Measurements from ENCODE around the gene DOCK7. TPM values are rescaled to one million over a fixed set of nuclear protein-coding genes. Genes with fewer than 3 reads are reported as not detected.

DOCK7 gene
- 59.5 to 63.7 TPM (median 63.6 TPM) in 3 replicates for total RNA-seq

- peak; percentile 38 to 79 for DNase-seq (ENCODE audit: low spot score in 2 of 2, unreplicated experiment in 2 of 2)
Observed at GRCh38 chr1:62687903-62688686, at the start of gene DOCK7. DOCK7 (minus strand) TSS chr1:62688386; CDS start chr1:62688264, 122 bp downstream.

GRCh38 chr1:62735491-62736171 is 47.4 kb upstream of the DOCK7 start:
- DNase-seq (ENCODE audit: low spot score in 2 of 2, unreplicated experiment in 2 of 2), result no peak
- Mint-ChIP-seq H3K4me3 (no peak overlapping the region), H3K27me3 (ENCODE audit: low read depth) (no peaks in the 10 kb centered on the region), H3K36me3 (peaks cover 8% of the 10 kb centered on the region), H3K9me3 (peaks cover 12% of the 10 kb centered on the region), H3K27ac (peak overlapping the region; percentile 43), H3K4me1 (peaks cover 8% of the 10 kb centered on the region)
- no peak for TF ChIP-seq CTCF (IDR thresholded peaks at IDR 0.05; ENCODE audit: unreplicated experiment)

More at GRCh38 chr1:62687903-62688686, at the start of gene DOCK7:
- no peak for TF ChIP-seq CTCF (IDR thresholded peaks at IDR 0.05; ENCODE audit: unreplicated experiment)
- Mint-ChIP-seq H3K36me3 (no peaks in the 10 kb centered on the region), H3K9me3 (no peaks in the 10 kb centered on the region), H3K4me1 (peaks cover 48% of the 10 kb centered on the region), H3K4me3 (peak within 1 kb of the TSS; percentile 98), H3K27ac (peak within 1 kb of the TSS; percentile 98), H3K27me3 (ENCODE audit: low read depth) (no peaks in the 10 kb centered on the region)

- Mint-ChIP-seq H3K27me3 (ENCODE audit: low read depth) (no peaks in the 10 kb centered on the region), H3K36me3 (peaks cover 2% of the 10 kb centered on the region), H3K9me3 (no peaks in the 10 kb centered on the region), H3K4me1 (peaks cover 20% of the 10 kb centered on the region), H3K27ac (no peak overlapping the region), H3K4me3 (no peak overlapping the region)
- TF ChIP-seq CTCF (IDR thresholded peaks at IDR 0.05; ENCODE audit: unreplicated experiment), result no peak
- no peak for DNase-seq (ENCODE audit: low spot score in 2 of 2, unreplicated experiment in 2 of 2)
Observed at GRCh38 chr1:62732331-62732730, 44.1 kb upstream of the DOCK7 start.

DNA sequence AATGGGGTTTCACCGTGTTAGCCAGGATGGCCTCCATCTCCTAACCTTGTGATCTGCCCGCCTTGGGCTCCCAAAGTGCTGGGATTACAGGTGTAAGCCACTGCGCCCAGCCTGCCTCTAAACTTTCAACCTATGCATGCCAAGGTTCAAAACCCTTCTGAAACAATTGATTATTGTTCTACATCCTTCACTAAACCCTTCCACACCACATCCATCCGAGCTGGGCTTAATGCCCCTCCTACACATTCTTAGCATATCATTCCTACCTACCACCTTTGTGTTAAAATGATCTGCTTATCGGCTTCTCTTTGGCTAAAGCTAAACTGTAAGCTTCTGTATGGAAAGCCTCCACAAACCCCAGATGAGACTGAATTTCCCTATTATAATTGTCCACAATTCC is 40.8 kb upstream of the DOCK7 start:
- Mint-ChIP-seq H3K9me3 (no peaks in the 10 kb centered on the region), H3K36me3 (peaks cover 2% of the 10 kb centered on the region), H3K4me1 (peaks cover 29% of the 10 kb centered on the region), H3K4me3 (no peak overlapping the region), H3K27ac (no peak overlapping the region), H3K27me3 (ENCODE audit: low read depth) (no peaks in the 10 kb centered on the region)
- no peak for DNase-seq (ENCODE audit: low spot score in 2 of 2, unreplicated experiment in 2 of 2)
- no peak for TF ChIP-seq CTCF (IDR thresholded peaks at IDR 0.05; ENCODE audit: unreplicated experiment)

GRCh38 chr1:62727656-62728407 is 39.6 kb upstream of the DOCK7 start:
- Mint-ChIP-seq H3K27me3 (ENCODE audit: low read depth) (no peaks in the 10 kb centered on the region), H3K4me3 (no peak overlapping the region), H3K9me3 (no peaks in the 10 kb centered on the region), H3K36me3 (peaks cover 2% of the 10 kb centered on the region), H3K27ac (no peak overlapping the region), H3K4me1 (peaks cover 29% of the 10 kb centered on the region)
- no peak for TF ChIP-seq CTCF (IDR thresholded peaks at IDR 0.05; ENCODE audit: unreplicated experiment)
- DNase-seq (ENCODE audit: low spot score in 2 of 2, unreplicated experiment in 2 of 2), result no peak
